GM19468 (cell line): Measurements from ENCODE around the gene SVOPL.

Experiments used
- ATAC-seq: cut with Tn5 transposase; IDR thresholded peaks from one replicate; pipeline ENCODE4 v1.9.1; 2021; ENCODE audit warnings: mild to moderate bottlenecking, moderate library complexity, moderate number of reproducible peaks; ENCODE audit not compliant: unreplicated experiment; ENCODE audit errors: extremely low read depth

SVOPL gene

DNA sequence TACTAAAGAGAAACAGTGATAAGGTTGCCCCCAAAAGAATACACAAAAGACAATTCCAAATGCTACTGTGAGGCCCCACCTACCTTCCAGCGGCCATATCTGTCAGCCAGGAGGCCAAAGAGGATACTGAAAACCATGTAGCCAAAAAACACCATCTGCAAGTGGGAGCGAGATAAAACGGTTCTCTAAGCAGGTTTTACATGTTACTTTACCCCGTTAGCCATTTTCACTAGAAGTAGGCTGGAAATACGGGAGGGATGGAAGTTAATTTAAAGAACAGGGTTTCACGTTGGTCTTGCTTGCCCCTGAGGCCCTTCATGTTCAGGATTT, 38.2 kb downstream of the SVOPL start:
- ATAC-seq = no peak

DNA sequence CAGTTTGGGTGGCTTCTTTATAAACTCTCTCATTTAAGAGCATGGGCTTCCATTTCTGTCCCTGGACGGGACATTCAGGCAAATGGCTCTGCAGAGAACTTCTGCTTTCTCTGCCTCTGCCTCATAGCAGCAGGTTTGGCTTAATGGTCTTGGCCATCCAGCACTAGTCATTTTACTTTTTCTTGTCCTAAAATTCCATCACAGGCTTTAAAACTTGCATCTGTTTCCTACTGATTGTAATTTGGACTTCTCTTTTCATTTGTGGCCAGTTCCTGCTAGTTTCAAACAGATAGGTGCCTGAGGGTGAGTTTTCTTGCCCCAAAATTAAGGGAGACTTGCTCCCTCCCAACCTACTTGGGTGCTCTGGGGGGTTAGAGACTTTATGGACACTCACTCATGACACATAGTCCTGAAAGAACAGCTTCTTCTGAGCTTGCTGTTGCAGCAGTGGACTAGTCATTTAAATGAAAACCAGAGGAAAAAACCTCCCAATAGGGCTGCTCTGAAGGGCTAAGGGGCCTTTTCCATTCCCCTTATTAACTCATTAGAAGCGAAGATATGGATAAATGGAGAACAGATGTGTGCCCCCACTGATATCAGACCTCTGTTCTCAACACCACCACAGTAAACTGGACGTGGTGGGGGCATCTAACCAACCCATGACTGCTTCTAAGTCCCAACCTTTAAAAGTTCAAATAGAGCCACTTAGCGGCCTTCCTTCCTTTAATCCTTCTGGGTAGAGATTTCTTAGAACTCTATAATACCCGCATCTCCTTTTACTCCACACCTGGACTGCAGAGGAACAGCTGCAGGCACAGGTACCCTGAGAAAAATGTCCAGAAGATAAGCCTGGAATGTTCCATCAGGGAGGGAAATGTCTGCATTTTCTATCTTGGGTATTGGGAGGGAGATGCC, 38.8 kb downstream of the SVOPL start:
- no peak for ATAC-seq

DNA sequence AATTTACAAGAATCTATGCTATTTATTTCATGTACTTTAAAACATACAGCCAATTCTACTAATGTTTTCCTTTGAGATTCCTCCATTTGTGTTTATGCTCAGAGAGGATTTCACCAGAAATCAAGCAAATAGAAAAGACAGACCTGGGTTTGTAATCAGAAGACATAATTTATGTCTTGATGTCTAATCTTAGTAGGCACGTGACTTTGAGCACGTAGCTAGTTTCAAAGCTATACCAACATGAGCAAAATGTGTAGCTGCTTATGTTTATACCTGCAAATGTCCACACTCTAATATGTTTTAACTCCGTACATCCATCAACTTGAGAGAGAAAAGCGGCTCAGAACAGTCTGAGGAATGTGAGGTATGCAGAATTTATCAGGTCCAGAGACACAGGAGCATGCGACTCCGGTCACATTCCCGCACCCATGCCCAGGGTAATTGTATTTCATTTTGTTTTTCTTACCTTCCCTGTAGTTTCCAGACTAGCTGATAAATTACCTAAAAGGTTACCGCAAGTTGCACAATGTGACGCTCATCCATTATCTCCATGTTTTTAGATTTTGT, 40.0 kb downstream of the SVOPL start:
- no peak for ATAC-seq

DNA sequence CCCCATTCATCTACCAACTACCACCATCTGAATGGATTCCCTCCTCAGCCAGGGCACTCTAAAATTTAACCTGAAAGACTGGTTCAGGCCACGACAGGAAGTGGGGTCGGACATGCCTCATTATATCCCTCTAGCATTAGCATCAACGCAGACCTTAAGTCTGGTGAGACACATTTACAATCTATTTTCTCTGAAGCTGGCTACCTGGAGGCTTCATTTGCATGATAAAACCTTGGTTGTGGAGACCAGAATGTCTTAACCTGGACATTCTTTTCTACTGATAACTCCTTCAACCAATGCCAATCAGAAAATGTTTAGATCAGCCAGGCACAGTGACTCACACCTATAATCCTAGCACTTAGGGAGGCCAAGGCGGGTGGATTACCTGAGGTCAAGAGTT, 42.3 kb downstream of the SVOPL start:
- ATAC-seq = no peak

DNA sequence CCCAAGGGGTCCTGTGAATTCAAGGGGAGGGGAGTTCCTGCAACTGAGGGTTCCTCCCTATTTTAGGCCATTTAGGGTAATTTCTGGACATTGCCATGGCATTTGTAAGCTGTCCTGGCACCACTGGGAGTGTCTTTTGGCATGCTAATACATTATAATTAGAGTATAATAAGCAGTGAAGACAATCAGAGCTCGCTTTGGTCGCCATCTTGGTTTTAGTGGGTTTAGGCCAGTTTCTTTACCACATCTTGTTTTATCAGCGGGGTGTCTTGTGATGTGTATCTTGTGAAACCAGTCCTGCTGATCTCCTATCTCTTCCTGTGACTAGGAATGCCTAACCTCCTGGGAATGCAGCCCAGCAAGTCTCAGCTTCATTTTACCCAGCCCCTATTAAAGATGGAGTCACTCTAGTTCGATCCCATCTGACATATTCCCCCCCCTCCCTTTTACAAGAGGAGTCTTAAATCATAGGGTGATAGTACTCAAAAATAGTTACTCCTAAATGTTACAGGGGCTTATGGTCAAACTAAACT, 43.2 kb downstream of the SVOPL start:
- ATAC-seq = no peak

DNA sequence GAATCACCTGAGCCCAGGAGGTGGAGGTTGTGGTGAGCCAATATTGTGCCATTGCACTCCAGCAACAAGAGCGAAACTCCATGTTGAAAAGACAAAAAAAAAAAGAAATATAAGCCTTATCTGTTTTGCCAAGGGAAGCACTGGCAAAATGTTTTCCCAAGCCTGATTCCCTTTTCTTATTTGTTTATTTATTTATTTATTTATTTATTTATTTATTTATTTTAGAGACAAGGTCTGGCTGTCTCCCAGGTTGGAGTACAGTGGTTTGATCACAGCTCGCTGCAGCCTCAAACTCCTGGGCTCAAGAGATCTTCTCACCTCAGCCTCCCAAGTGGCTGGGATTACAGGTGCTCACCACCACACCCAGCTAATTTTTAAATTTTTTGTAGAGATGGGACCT, 44.2 kb downstream of the SVOPL start:
- ATAC-seq = no peak

DNA sequence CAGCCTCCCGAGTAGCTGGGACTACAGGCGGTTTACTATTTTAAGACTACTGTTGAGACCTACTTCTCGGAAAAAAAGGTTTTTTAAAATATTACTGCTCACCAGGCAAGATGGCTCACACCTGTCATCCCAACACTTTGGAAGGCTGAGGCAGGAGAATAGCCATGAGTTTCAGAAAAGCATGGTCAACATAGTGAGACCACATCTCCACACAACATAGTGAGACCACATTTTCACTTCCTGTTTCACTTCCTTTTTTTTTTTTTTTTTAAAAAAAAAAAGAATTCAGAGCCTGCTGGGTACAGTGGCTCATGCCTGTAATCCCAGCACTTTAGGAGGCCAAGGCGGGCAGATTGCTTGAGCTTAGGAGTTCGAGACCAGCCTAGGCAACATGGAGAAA, 46.5 kb downstream of the SVOPL start:
- ATAC-seq = no peak

DNA sequence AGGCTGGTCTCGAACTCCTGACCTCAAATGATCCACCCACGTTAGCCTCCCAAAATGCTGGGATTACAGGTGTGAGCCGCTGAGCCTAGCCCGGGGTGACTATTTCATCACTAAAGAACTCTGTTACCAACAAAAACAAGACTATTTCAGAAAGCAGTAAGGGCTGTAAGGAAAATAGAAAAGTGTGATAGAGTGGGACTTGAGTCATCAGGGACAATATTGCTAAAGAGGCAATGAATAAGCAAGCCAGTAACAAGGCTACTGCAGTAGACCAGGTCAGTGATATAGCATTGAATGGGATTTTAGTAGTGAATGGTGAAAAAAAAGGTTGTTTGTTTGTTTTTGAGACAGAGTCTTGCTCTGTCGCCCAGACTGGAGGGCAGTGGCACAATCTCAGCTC, 51.7 kb downstream of the SVOPL start:
- ATAC-seq = no peak

DNA sequence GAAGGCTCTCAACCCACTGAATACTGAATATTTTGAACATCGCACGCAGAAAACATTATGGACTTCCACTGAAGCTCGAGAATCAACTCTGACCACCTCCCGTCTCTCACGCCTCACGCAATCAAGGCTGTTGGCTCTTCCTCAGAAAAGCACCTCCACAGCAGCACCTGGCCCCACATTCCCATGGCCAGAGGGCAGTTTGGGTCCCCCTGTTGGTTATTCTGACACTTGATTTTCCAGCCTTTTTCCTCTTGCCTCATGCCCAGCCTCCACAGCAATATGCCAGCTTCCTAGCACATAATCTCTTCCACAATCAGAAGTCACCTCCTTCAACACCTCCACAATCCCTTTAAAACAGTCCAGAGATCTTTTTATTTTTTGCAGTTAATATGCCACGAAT, 55.9 kb downstream of the SVOPL start:
- no peak for ATAC-seq

DNA sequence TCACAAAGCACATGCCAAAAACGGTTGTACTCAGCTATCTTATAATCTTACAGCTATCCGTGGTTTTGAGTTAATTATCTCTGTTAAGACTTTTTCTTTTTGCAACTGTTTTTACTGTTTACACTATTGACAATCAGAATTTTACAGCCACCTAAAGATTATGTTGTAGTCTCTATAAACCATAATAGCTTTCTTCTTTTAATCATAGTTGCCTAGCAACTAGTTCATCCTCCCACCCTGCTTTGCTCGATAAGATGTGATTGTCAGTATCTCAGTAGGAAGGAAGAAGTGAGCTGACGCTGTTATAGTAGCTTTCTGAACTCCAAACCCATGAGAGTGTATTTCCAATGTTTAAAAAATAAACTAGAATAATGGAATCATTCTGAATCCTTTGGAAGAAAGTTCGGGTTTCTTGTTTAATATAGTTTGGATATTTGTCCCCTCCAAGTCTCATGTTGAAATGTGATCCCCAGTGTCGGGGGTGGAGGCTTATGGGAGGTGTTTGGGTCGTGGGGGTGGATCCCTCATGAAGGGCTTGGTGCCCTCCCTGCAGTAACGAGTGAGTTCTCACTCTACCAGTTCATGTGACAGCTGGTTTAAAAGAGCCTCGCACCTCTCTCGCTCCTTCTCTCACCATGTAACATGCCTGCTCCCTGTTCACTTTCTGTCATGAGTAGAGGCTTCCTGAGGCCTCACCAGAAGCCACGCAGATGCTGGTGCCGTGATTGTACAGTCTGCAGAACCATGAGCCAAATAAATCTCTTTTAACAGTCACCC, 68.1 kb downstream of the SVOPL start:
- ATAC-seq = no peak

DNA sequence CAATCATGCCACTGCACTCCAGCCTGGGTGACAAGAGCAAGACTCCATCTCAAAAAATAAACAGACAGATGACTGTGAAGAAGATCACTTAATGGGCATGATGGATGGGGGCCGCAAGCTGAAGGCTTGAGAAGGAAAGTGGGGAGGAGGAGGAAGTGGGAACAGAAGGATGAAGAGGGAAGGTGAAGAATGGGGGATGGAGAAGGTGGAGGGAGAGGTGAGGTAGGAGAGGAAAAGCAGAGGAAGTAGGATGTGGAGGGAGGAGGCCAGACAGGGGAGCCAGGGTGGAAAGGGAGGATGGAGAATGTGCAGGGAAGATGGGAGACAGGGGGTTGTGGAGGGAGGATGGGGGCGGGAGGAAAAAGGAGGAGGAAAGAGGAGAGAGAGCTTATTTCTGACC, 68.8 kb downstream of the SVOPL start:
- ATAC-seq = no peak

DNA sequence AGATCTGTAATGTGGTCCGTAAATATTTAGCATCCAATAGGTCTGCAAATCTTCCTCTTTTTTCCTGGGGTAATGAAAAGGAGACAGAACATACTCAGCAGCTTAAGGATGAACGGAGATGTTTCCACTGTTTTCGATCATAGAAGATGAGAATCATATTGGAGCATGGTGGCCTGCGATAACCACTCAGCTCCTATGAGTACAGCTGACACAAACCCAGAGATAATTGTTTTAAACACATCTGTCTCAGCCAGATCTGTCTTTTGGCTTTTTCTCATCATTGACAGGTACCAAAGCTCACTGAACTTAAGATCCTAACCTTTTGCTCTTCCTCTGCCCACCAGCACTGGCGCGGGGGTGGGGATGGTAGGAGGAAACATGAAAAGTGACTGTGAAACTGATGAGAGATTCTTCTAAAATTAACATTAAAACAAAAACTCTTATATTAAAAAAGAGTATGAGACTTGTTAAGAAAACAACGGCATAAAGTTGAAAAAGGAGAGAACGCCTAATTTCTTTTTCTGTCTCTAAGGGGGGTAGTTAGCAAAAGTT, 71.0 kb downstream of the SVOPL start:
- no peak for ATAC-seq

DNA sequence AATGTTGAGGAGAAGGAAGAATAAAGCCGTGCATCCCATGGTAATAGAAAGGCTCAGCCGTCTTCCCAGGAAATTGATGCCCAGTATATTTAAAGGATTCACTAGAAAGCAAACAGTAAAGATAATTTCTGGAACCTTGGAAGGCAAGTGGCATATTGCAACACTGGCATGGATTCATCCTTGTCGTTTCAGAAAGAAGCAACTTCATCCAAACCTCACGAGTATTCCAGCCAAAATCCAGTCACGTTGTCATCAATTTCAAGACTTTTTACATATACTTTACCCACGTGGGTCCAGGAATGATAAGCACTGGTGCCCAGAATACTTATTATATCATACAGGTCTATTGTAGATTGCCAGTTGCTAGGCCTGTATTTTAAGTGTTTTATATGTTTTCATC, 73.8 kb downstream of the SVOPL start:
- no peak for ATAC-seq

DNA sequence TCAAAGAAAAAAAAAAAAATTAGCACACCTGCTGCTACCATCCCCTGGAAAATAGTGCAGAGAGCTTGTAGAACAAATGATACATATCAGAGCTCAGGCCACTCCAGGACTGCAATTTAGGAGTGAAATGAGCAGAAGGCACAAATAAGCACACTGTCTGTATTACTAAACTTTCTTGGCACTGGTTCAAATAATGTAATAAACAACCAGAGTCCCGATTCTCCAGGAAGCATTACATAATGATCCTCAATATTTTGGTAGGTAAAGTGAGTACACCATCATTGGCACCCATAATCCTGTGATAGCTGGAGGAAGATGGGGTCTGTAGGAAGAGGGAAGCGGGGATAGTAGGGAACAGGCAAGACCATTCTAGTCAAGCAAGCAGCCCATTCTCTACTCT, 74.3 kb downstream of the SVOPL start:
- ATAC-seq = no peak

DNA sequence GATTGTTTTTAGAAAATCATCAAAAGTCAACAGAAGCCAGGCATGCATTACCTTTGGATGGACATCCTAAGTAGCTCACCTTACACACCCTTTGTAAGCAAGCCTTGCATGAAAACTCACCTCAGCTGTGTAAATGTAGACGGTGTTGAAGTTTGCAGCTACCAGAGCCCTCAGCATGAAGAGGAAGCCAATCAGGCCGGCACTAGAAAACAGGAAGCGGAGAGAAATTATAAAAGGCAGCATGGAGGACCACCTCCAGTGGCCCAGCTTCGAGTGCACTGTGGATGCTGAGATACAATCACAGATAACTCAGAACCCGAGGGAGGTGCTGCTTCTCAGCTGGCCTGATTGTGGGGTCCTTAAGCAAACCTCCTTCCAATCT, 75.3 kb downstream of the SVOPL start:
- no peak for ATAC-seq

DNA sequence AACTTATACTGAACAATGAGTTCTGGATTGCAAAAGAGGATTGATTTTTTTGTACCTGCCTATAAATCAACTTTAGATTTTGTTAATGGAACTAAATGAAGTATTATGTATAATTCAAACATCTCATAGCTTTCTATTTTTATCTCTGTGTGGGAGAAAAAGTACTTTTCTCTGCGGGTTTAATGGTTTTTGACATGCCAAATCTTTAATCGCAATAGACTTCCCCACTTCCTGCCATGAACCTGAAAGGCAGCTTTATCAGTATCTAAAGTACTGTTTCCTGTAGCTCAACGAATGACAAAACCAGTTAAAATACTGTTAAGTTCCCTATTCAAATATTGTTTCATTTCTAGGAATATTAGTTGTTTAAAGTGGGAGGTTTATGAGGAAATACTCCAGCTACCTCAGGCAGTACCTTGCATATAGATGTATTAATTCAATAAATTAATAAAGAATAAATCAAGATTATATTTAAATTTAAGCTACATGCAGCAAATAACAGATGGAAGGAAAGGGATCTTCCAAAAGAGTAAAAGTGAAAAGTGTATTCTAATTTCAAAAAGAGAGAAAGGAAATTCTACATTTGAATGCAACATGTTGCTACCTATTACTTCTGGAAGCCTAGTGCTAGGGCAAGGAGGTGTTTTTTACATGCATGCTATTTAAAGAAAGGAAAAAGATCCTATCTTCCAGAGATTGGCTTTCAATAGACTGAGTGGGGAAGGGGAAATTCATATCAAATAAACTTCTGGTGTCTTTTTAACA, 75.9 kb downstream of the SVOPL start:
- ATAC-seq = no peak

DNA sequence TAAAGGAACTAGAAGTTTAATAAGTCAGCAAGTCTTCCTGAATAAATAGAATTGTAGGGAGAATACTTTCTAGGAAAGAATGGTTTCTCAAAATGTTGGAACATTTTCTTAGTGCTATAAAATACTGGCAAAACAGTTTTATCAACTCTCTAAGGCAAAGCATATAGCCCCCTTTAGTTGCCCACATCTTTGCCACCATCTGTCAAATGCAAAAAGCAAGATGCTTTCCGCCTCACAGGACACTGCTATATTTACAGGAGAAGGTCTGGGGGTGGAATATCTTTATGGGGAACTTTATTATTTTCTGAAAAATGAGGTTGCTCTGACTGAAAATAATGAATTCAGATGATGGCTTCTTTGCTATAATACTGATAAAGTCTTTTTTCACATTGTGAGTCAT, 78.3 kb downstream of the SVOPL start:
- no peak for ATAC-seq

DNA sequence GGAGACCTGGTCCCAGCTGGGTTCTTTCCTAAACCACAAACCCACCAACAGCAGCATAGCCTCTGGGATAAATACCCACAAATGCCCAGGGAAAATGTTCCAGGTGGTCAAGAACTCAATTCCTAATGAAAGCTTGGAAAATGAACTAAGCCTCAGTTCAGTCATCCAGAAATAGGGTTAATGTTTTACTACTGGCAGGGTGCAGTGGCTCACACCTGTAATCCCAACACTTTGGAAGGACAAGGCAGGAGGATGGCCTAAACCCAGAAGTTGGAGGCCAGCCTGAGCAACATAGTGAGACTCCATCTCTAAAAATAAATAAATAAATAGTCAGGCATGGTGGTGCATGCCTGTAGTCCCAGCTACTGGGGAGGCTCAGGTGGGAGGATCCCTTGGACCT, 82.2 kb downstream of the SVOPL start:
- ATAC-seq = no peak

DNA sequence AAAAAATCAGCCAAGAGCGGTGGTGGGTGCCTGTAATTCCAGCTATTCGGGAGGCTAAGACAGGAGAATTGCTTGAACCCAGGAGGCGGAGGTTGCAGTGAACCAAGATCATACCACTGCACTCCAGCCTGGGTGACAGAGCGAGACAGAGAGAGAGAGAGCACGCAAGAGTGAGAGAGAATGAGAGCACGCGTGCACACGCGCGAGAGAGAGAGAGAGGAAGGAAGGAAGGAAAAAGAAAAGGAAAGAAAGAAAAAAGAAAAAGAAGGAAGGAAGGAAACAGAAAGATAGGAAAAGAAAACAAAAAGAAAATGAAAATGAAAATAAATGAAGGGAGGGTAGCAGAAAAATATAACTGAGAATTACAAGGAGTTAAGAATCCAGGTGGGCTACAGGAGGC, 82.7 kb downstream of the SVOPL start:
- no peak for ATAC-seq

DNA sequence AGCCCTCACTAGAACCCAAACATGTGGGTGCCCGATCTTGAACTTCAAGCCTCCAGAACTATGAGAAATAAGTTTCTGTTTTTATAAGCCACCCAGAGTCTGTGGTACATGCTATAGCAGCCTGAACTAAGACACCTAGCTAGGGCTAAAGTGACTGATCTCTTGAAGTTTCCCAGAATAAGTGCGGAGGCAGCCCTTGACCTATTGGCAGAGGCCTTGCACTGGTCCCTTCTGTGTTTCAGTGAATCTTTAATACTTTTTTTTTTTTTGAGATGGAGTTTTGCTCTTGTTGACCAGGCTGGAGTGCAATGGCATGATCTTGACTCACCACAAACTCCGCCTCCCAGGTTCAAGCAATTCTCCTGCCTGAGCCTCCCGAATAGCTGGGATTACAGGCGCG, 85.1 kb downstream of the SVOPL start:
- ATAC-seq = no peak
